Keratinocyte (primary cell): Measurements from ENCODE around the gene SUN2. TPM values are rescaled to one million over a fixed set of nuclear protein-coding genes. Genes with fewer than 3 reads are reported as not detected.

Experiments used
- DNase-seq: peaks from one replicate; pipeline ENCODE4 v3.0.0-alpha.2; 2011; ENCODE audit warnings: low read depth, missing footprints, low spot score
- FAIRE-seq: peaks from 2 replicates; lab custom pipeline; 2011; peaks lifted over from hg19 to GRCh38; lab: Jason Lieb, UNC
- H2AFZ ChIP-seq: 2 replicates; pipeline ENCODE4 v1.6.0; 2012; ENCODE audit warnings: low read length, control low read depth, inconsistent platforms; ENCODE audit not compliant: control insufficient read depth
- H3K27ac ChIP-seq: 2 replicates; pipeline ENCODE4 v1.5.1; 2011; ENCODE audit warnings: low read length; ENCODE audit not compliant: control insufficient read depth, insufficient read depth
- H3K27me3 ChIP-seq: 3 replicates; pipeline ENCODE4 v1.6.0; 2011; ENCODE audit warnings: low read length; ENCODE audit not compliant: control insufficient read depth, insufficient read depth; ENCODE audit errors: extremely low read depth
- H3K36me3 ChIP-seq, 2 experiments: 2 replicates in 1 of 2; 3 replicates in 1 of 2; pipeline ENCODE4 v1.5.1; 2011; ENCODE audit warnings: low read length in 2 of 2, mild to moderate bottlenecking in 1 of 2; ENCODE audit not compliant: control insufficient read depth in 2 of 2, insufficient read depth in 2 of 2; ENCODE audit errors: extremely low read depth in 1 of 2
- H3K4me1 ChIP-seq: 3 replicates; pipeline ENCODE4 v1.5.1; 2011; ENCODE audit warnings: low read length; ENCODE audit not compliant: control insufficient read depth, insufficient read depth; ENCODE audit errors: extremely low read depth
- H3K4me2 ChIP-seq: 3 replicates; pipeline ENCODE4 v1.6.0; 2011; ENCODE audit warnings: low read depth, low read length; ENCODE audit not compliant: control insufficient read depth, insufficient read depth; ENCODE audit errors: extremely low read depth
- H3K4me3 ChIP-seq, 3 experiments: fragments of 200-600 bp in 1 of 3; sonication (generic) in 1 of 3; 2 replicates in 2 of 3; 3 replicates in 1 of 3; pipeline ENCODE4 v1.5.1; 2011 to 2016; ENCODE audit warnings: low read length in 3 of 3, mild to moderate bottlenecking in 3 of 3, control low read depth in 2 of 3, inconsistent platforms in 1 of 3, low read depth in 1 of 3, mixed read lengths in 1 of 3, mixed run types in 1 of 3, moderate library complexity in 1 of 3; ENCODE audit not compliant: control insufficient read depth in 2 of 3, insufficient read depth in 2 of 3; ENCODE audit errors: extremely low read depth in 1 of 3
- H3K79me2 ChIP-seq: 2 replicates; pipeline ENCODE4 v1.6.0; 2012; ENCODE audit warnings: low read length; ENCODE audit not compliant: control insufficient read depth, insufficient read depth
- H3K9ac ChIP-seq: 3 replicates; pipeline ENCODE4 v1.6.0; 2011; ENCODE audit warnings: low read length; ENCODE audit not compliant: control insufficient read depth, insufficient read depth; ENCODE audit errors: extremely low read depth
- H3K9me1 ChIP-seq: 3 replicates; pipeline ENCODE4 v1.6.0; 2011; ENCODE audit warnings: low read length; ENCODE audit not compliant: control insufficient read depth, insufficient read depth; ENCODE audit errors: extremely low read depth
- H3K9me3 ChIP-seq: 2 replicates; pipeline ENCODE4 v1.5.1; 2012; ENCODE audit warnings: low read depth, low read length; ENCODE audit not compliant: control insufficient read depth
- H4K20me1 ChIP-seq: 3 replicates; pipeline ENCODE4 v1.6.0; 2011; ENCODE audit warnings: low read length; ENCODE audit not compliant: control insufficient read depth, insufficient read depth; ENCODE audit errors: extremely low read depth
- EZH2 ChIP-seq: IDR thresholded peaks from one replicate; pipeline ENCODE4 v1.6.1; 2012; ENCODE audit warnings: inconsistent platforms, mild to moderate bottlenecking, low read length, moderate library complexity
- dilution Hi-C: fragments of 300-500 bp; cut with MboI; formaldehyde crosslinking; loops from one replicate; pipeline ENCODE4 v1.7.0; 2020; ENCODE audit warnings: low sequenced_read_pairs; ENCODE audit not compliant: extremely low pct_ligation_motif_present
- polyA plus RNA-seq, 5 experiments: library from polyadenylated mRNA; depleted of rRNA in 3 of 5; stranded (reverse) in 3 of 5; stranded (forward) in 1 of 5; unstranded in 1 of 5; fragments of >200 nt; gene quantifications; 1 replicate in 1 of 5; 2 replicates in 3 of 5; 3 replicates in 1 of 5; pipeline versions ENCODE4 v1.2.1 to v1.2.3, GENCODE V29; 2011 to 2012; ENCODE audit warnings: missing spikeins in 2 of 5, low read depth in 1 of 5, low replicate concordance in 1 of 5
- TF ChIP-seq, protein P1 (sequence below), 3 experiments: IDR thresholded peaks in 1 of 3; conservative IDR thresholded peaks in 1 of 3; optimal IDR thresholded peaks in 1 of 3; 2 replicates in 2 of 3; 3 replicates in 1 of 3; pipeline versions ENCODE3 to v1.5.1; 2011; ENCODE audit warnings: low read length in 3 of 3, mild to moderate bottlenecking in 3 of 3, moderate library complexity in 2 of 3, control low read depth in 1 of 3, inconsistent platforms in 1 of 3; ENCODE audit not compliant: insufficient read depth in 2 of 3; ENCODE audit errors: extremely low read depth in 1 of 3

SUN2 gene
- polyA plus RNA-seq, 1 donor (not counting 4 experiments of a cell fraction or from before 2014, with no cell fraction given), result 15.9 TPM

DNA sequence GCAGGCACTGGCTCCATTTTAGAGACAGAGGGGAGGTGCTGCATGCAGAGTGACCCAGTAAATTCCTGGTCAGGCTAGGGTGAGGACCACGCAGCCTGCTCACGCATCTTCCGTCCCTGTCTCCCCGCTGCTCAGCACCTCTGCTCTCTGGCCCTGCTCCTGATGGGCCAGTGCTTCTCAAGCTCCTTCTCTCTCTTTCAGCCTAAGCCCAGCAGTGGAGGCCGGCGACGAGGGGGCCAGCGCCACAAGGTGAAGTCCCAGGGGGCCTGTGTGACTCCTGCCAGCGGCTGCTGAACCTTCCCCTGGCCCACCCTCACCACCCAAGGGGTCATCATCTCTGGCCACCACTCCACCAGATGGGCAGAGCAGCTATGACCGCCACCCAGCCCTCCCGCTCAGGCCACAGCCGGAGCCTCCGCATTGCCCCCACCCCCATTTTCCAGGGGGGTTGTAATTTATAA is 25.4 kb downstream of the SUN2 start:
- DNase-seq (no peak), FAIRE-seq (no peak)
- Histone ChIP-seq H3K36me3 (peaks cover 48 to 56% of the 10 kb centered on the region in 2 experiments), H2AFZ (no peak overlapping the region), H3K9me1 (no peaks in the 10 kb centered on the region), H3K27ac (no peak overlapping the region), H3K4me1 (peaks cover 5% of the 10 kb centered on the region), H3K9ac (no peak overlapping the region), H4K20me1 (peaks cover 2% of the 10 kb centered on the region), H3K79me2 (no peaks in the 10 kb centered on the region), H3K4me2 (no peak overlapping the region), H3K27me3 (no peaks in the 10 kb centered on the region), H3K9me3 (no peaks in the 10 kb centered on the region), H3K4me3 (no peak overlapping the region)
- TF ChIP-seq, protein P1, sequence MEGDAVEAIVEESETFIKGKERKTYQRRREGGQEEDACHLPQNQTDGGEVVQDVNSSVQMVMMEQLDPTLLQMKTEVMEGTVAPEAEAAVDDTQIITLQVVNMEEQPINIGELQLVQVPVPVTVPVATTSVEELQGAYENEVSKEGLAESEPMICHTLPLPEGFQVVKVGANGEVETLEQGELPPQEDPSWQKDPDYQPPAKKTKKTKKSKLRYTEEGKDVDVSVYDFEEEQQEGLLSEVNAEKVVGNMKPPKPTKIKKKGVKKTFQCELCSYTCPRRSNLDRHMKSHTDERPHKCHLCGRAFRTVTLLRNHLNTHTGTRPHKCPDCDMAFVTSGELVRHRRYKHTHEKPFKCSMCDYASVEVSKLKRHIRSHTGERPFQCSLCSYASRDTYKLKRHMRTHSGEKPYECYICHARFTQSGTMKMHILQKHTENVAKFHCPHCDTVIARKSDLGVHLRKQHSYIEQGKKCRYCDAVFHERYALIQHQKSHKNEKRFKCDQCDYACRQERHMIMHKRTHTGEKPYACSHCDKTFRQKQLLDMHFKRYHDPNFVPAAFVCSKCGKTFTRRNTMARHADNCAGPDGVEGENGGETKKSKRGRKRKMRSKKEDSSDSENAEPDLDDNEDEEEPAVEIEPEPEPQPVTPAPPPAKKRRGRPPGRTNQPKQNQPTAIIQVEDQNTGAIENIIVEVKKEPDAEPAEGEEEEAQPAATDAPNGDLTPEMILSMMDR (optimal IDR thresholded peaks at IDR 0.05 in 1 of 3, IDR thresholded peaks at IDR 0.05 in 1 of 3, conservative IDR thresholded peaks at IDR 0.05 in 1 of 3; ENCODE audit: extremely low read depth in 1 of 3, insufficient read depth in 2 of 3, low read length in 3 of 3), result no peak
- TF ChIP-seq EZH2, result no peak
- dilution Hi-C loops, result no loop called here

DNA sequence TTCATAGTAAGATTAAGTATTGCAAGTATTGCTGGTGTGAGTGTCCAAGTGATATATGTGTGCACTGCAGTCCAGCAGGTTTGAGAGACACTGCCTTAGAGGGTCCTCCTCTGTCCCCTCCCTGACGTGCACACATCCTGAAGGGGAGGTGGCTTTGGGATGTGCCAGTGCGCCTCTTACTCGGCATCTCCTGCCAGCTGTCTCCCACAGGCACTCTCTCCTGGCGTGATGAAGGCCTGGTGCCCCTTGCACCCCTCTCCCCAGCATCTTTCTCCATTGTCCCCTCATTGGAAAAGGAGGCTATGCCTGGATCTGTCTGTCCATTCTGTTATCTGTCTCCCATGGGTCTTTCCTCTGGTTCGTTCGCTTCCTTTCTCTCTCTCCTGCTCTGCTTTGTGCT is 25.9 kb downstream of the SUN2 start:
- Histone ChIP-seq H3K36me3 (peaks cover 52 to 55% of the 10 kb centered on the region in 2 experiments), H3K9ac (no peak overlapping the region), H3K4me3 (no peak overlapping the region), H3K9me1 (no peaks in the 10 kb centered on the region), H3K9me3 (no peaks in the 10 kb centered on the region), H3K27me3 (no peaks in the 10 kb centered on the region), H2AFZ (no peak overlapping the region), H3K4me1 (peaks cover 5% of the 10 kb centered on the region), H3K79me2 (no peaks in the 10 kb centered on the region), H4K20me1 (peaks cover 2% of the 10 kb centered on the region), H3K27ac (no peak overlapping the region), H3K4me2 (no peak overlapping the region)
- dilution Hi-C loops, result no loop called here
- FAIRE-seq (no peak), DNase-seq (no peak)
- TF ChIP-seq, protein P1 (optimal IDR thresholded peaks at IDR 0.05 in 1 of 3, IDR thresholded peaks at IDR 0.05 in 1 of 3, conservative IDR thresholded peaks at IDR 0.05 in 1 of 3; ENCODE audit: extremely low read depth in 1 of 3, insufficient read depth in 2 of 3, low read length in 3 of 3), result no peak
- TF ChIP-seq EZH2, result no peak
